Inferior parietal cortex (tissue), 1 donor: ENCODE results near the gene ZFP91.
"Not testable (repeated sequence)": the region's sequence is repeated elsewhere in the genome, so short reads cannot be mapped to it uniquely, and the experiment has no call there.

ENCODE experiments used
- DNase-seq: peaks from one replicate; pipeline ENCODE4 v3.0.0-alpha.2; 2016; ENCODE audit errors: extremely low spot score

Gene ZFP91, protein sequence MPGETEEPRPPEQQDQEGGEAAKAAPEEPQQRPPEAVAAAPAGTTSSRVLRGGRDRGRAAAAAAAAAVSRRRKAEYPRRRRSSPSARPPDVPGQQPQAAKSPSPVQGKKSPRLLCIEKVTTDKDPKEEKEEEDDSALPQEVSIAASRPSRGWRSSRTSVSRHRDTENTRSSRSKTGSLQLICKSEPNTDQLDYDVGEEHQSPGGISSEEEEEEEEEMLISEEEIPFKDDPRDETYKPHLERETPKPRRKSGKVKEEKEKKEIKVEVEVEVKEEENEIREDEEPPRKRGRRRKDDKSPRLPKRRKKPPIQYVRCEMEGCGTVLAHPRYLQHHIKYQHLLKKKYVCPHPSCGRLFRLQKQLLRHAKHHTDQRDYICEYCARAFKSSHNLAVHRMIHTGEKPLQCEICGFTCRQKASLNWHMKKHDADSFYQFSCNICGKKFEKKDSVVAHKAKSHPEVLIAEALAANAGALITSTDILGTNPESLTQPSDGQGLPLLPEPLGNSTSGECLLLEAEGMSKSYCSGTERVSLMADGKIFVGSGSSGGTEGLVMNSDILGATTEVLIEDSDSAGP

DNA sequence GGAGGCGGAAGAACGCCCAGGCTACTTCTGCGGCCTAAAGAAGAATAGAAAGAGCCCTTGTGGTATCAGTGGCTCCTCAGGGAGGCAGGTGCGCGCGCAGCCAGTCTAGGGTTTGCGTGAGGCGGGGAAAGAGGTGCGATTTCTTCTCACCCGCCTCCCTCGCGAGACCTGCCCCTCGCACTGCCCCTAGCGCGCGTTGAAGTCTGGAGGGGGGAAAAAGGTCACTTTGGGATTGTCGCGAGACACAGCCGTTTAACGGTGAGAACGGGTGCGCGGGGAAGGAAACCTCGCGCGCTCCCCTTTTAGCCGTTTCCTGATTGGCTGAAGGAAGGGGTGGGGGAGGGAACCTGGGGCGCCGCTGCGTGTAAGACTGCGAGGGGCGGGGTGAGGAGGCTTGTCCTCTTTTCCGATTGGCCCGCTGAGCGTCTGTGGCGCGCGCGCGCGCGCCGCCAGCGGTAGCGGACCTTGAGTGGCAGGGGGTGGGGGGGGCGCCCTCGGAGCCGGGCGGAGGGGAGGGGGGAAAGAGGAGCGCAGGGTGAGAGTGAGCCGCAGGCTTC, at the start of gene ZFP91:
Gene ZFP91, plus strand, starts transcription at position 429 of the 557 bp plus-strand sequence. CDS start 219 bp downstream, outside the sequence.
- DNase-seq: peak; percentile 92

DNA sequence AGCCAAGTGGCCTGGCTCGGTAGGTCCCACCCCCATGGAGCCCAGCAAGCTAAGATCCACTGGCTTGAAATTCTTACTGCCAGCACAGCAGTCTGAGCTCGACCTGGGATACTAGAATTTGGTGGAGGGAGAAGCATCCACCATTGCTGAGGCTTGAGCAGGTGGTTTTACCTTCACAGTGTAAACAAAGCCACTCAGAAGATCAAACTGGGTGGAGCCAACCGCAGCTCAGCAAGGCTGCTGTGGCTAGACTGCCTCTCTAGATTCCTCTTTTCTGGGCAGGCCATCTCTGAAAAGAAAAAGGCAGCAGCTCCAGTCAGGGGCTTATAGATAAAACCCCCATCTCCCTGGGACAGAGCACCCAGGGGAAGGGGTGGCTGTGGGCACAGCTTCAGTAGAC, 48.6 kb upstream of the ZFP91 start:
- DNase-seq: no peak

DNA sequence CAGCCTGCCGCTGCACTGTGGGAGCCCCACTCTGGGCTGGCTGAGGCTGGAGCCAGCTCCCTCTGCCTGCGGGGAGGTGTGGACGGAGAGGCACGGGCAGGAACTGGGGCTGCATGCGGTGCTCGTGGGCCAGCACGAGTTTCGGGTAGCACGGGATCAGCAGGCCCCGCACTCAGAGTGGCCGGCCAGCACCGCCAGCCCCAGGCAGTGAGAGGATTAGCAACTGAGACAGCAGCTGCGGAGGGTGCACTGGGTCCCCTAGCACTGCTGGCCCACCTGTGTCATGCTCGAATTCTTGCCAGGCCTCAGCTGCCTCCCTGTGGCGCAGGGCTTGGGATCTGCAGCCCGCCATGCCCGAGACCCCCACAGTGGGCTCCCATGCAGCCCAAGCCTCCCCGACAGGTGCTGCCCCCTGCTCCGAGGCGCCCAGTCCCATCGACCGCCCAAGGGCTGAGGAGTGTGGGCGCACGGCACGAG, 47.0 kb upstream of the ZFP91 start:
- DNase-seq: no peak

DNA sequence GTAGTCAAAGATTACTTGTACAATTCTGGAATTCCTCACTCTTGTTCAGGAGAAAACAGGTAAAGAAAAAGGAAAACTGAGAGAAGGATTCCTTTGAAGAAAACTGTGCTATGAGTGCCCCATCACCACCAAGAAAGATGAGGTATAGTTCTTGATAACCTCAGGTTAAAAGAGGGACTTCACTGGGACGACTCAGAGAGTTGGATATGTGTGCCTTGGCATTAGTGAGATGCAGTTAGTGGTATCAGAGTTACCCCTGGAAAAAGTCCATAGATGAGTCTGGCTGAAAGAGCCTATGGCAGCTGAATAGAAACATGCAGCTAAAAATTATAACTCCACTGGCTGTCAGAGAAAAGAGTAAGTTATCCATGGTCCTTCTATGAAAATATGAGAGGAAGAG, 32.0 kb upstream of the ZFP91 start:
- no peak for DNase-seq

DNA sequence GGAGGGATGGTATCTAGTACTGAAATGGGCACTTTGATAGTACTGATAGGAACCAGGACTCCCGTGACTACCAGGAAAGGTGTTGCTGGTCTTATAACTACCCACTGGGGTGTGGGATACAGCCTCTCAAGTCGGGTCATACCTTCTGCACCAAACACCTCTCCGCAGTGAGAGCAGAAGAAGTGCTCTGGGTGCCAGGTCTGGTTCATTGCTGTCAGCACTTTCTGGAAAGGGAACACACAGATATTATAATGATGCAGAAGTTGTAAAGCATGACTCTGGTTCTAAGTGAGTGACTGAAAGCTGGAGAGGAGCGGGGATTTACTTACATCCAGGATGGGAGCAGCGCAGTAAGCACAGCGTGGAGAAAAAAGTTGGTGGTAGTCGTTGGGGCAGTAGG, 29.2 kb upstream of the ZFP91 start:
- no peak for DNase-seq

DNA sequence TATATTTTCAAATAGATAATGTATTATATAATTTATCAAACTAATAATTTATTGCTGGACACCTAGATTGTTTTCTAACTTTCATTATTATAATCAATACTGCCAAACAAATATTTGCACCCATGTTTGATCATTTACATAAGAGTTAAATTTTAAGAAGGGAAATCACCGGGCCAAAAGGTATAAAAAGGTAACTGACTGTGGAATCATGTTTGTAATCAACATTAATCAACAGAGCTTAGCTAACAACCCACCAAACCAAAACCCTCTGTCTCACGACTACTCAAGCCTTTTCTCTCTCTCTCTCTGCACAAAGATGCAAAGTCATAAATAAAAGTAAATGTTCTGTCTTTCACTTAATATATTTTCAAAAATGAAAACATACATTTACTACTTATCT, 18.0 kb upstream of the ZFP91 start:
- DNase-seq: no peak

DNA sequence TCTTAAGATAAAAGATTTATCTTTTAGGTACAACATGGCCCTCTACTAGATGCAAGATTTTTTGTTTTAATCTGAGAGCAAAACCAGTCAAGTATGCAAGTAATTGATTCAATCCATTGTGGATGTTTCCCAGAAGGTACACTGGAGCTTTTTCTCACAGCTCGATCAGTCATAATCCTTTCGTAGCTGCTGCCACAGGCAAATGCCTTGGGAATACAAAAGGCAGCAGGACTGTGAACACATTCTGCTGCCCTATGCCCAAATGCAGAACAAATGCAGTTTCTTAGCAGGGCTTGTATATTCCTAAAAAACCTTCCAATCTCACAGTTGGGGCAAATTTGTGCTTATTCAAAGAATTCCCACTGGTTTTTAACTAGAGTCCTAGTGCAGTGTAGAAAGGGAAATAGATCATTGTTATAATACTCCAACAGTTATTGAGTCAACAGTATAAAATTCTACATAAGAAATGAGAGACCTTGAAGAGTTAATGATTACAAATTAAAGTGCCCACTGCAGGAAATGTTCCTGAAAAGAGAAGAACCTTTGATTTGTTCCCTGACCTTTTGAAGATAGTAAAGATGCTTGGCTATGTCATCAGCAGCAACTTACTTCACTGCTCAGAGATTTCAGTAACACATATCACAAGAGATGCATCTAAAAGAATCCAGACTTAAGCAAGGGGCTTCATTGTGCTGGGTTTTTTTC, 17.3 kb upstream of the ZFP91 start:
- DNase-seq: no peak

DNA sequence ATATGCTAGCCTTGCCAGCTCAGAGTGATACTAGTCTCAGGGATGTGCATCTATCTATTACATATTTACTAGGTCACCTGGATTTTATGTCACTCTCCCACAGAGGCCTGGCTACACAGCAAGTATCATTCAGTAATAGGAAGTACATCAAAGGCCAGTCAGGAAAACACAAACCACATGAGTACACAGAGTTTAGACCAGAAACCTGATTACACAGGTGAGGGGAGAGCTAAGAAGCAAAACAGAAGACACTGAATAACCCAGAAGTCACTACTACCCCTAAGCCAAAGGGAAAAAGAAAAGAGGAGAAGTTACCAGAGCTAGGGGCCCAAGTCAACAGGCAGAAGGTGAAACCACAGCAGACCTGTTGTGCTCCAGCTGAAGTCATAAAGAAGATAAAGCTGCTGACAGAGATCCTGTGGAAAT, 16.5 kb upstream of the ZFP91 start:
- DNase-seq: no peak

DNA sequence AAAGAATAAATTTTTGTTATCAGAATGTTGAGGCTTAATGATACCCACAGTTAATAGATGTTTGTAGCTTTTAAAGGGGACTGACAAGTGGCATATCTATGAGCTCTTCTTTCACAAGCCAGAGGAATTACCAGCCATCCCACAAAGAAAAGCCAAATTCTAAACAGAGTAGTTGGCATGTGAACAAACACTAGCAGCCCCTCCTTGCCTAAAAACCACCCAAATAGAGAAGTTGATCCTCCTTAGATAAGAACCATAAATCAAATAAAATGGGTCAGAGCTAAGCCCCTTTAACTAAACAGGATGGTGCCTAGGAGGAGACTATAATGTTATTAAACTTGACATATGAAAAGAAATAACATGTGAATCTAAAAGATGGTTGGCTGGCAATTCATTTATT, 14.6 kb upstream of the ZFP91 start:
- DNase-seq: no peak

DNA sequence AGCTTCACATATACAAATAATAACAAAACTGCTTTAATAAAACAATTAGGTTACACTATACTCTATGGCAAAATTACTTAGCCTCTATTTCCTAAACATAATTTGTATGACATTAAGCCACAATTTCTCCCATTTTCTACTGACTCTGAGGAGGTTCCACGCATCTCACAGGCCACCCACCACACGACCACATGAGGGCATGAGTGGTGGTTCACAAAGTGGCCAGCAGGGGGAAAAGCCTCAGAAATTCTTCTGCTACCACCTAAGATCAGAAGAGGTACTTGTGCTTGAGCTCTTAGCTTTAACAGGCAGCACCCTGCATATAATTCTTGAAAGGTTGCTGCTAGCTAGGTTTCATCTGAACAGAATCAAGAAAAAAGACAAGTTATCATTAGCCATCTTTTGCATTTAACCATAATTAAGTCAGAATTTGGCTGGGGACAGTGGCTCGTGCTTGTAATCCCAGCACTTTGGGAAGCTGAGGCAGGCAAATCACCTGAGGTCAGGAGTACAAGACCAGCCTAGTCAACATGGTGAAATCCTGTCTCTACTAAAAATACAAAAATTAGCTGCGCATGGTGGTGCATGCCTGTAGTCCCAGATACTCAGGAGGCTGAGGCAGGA, 10.9 kb upstream of the ZFP91 start:
- DNase-seq: peak; percentile 69

DNA sequence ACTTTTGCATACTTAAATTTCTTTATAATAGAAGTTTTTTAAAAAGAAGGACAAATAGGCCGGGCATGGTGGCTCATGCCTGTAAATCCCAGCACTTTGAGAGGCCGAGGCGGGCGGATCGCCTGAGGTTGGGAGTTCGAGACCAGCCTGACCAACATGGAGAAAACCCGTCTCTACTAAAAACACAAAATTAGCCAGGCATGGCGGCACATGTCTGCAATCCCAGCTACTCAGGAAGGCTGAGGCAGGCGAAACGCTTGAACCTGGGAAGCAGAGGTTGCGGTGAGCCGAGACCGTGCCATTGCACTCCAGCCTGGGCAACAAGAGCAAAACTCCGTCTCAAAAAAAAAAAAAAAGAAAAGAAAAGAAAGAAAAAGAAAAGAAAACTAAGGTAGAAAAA, 6.0 kb upstream of the ZFP91 start:
- not testable (repeated sequence) for DNase-seq

DNA sequence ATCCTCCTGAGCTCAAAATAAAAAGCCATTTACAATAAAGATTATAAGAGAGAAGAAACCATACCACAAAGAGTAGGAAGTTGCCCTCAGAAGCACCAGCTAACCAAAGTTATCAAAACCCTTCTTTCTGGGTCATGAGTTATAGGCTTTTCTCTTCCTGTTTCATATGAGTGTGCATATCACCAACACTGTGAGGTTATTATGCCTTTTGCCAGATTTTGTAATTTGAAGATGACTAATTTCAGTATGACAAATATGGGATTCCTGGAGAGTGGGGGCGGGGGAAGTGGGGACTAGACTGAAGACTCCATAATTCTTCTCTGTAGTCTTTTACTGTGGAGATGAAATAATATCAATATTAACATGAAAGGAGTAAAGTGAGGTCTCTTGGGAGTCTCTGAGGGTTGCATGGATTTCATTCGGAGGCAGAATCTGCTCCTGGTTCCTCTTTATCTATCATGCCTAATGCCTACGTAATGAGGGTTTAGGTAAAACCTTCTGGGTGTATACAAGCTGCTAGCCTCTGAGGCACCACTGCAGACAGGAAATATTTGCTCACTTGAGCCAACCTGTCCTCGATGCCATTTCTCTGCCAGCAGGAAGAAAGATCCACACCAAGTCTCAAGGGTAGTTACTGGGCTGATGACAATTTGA, 5.3 kb upstream of the ZFP91 start:
- DNase-seq: no peak

DNA sequence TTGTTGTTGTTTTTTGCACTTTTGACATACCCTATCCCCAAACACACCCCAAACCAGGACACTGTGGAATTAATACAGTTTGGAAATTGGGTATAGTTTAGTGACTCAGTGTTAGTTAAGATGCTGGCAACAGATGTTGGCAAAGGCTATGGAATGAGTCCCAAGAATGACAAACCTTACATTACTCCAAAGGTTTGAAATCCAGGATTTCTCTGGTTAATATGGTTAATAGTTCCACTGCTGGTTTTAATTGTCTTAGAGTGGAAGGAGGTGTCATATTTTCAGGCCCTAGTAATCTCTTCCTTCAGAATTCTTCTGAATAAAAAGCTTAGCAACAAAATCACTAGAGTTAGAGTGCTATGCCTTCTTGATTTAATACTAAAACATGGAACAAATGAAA, 4.0 kb upstream of the ZFP91 start:
- no peak for DNase-seq

DNA sequence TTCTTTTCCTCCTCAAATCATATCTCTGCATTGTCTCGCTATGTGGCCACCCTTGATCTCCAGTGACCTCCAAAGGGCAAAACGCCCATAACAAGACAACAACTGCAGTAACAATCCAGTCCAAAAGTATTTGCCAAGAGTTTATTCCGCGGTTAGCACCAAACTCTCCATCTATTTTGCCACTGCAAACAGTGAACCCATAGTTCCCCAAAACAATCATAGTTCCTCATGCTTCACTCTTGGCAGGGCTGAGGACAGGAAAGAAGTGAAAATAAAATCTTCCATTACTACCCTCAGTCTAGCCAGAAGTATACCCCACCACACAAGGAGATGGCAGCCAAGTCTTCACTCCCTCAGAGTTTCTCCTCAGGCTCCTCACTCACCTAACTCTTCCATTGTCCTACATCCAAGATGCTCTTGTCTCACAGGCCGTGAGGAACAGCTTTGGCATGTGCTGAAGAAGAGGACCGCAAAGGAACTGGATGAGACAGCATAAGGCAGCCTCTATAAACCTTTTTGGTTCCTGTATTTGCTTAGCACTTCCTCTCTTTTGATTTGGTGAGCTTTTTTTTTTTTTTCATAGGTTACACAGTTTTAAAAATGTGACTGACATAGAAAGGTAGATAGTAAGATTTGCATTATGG, 3.4 kb upstream of the ZFP91 start, which contains the start of gene LPXN:
Gene LPXN, minus strand, starts transcription at position 480 of the 644 bp plus-strand sequence. Its CDS starts 84 bp downstream, at position 396.
- peak; percentile 51 for DNase-seq

DNA sequence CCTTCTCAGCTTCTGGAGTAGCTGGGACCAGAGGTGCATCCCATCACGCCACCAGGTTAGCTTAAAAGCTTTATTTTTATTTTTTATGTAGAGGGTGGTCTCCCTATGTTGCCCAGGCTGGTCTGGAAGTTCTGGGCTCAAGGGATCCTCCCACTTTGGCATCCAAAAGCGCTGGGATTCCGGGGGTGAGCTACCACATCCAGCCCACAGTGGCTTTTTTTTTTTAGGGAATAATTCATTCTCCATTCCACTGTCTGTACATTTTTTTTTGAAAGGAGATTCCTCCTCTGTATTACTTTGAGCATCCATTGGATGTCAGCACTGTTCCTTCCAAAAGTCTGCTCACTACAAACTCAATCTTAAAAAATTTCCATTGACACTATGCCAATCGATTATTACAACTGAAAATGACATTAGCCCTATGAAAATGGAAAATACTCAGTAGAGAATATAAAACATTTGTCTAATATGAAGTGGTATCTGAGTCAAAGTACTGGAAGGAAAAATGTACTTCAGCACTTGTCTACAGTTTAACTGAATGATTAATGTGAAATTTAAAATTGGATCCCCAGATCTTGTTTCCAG, 1.9 kb upstream of the ZFP91 start:
- peak; percentile 63 for DNase-seq

DNA sequence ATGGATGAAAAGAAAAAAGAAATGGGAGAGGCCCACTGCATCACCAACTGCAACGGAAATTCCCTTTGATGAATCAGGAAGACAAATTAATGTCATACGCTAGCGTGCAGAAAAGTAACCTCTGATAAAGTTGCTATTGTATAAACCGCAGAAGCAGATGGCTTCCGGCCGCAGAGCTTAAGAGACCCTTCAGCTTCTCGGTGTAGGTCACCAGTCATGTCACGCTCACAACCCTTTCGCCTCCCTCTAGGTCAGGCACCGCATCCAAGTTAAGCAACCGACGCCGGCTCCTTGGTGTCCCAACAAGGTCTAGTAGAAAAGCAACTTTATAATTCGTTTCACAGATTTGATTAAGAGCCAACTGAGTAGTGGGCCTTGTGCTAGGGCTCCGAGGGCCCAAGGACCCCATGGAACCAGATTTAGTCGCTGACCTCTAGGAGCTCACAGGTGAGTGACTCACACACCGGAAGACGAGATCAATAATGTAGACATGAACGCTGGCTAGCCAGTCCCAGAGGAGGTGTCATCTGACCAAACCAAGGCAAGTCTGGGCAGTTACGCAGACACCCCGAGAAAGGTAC, 1.2 kb upstream of the ZFP91 start:
- DNase-seq: peak; percentile 45

DNA sequence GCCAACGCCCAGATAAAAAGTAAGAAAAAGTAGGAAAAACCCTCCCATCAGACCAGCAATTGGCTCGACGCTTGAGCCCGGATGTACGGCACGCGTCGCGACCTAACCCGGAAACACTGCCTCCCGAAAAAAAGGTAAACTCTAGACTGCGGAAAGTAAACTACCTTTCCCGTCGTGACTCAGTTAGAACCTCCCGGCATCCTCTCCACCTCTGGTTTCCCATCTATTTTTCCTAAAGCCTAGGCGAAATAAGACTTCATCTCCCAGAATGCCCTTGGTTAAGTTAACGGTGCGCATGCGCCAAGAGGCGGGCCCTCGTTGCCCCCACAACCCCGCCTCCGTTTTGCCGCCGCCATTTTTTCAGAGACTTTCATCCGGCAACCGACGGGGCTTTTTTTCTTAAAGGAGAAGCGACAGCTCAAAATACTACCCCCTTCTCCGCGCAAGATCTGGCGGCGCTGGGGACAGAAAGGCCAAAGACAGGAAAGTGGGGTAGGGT, 678 bp upstream of the ZFP91 start:
- DNase-seq: peak; percentile 99

DNA sequence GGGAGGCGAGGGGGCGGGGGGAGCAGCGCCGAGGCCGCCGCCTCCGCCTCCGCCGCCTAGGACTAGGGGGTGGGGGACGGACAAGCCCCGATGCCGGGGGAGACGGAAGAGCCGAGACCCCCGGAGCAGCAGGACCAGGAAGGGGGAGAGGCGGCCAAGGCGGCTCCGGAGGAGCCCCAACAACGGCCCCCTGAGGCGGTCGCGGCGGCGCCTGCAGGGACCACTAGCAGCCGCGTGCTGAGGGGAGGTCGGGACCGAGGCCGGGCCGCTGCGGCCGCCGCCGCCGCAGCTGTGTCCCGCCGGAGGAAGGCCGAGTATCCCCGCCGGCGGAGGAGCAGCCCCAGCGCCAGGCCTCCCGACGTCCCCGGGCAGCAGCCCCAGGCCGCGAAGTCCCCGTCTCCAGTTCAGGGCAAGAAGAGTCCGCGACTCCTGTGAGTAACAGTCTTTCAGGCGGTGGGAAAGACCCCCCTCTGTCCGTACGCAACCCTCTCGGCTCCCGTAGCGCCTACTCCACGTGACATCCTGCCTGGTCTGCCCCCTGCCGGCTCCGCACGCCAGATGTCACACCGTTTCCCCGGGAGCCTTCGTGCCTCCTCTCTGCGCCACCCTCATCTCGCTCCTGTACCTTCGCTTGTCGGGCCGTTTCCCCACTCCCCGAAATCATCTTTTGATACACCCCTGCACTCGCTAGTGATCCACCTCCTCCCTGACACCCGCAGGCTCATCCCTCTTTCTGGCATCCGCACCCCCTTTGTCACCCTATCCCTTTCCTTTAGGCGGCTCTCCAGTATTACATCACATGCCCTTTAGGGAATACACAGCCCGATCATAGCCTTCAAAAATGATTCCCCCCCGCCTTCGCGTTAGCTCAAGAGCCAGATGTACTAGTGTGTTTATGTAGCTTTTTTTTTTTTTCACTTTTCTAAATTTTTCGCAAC, 598 bp downstream of the ZFP91 start:
- DNase-seq: peak; percentile 94

DNA sequence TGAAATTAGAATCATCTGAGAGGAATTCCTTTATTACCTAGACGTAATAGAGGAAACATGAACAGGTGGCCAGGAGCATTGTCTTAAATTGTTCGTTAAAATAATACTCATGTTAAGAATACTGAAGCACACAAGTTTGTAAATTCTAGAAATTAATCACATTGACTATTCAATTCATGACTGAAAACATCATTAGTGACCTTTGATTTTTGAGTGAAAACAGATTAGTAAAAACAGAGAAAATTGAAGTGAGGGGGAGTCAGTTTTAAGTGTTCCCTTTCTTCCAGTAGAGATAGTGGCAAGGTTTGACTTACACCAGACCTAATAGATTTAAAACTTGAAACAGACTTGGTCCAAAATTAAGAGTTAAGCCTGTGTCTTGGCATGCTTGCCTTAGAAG, 1.4 kb downstream of the ZFP91 start:
- DNase-seq: no peak
